GM19372 (cell line): Measurements from ENCODE around the gene TDP2.
"Not testable (repeated sequence)": the region's sequence is repeated elsewhere in the genome, so short reads cannot be mapped to it uniquely, and the experiment has no call there.

Source experiments
- ATAC-seq: cut with Tn5 transposase; IDR thresholded peaks from one replicate; pipeline ENCODE4 v1.9.1; 2021; ENCODE audit warnings: mild to moderate bottlenecking, low read depth, moderate library complexity; ENCODE audit not compliant: unreplicated experiment

Gene TDP2

GRCh38 chr6:24666641-24667377 lies at the start of gene TDP2, which contains the start of gene ACOT13:
TSS of gene TDP2 (minus strand) at chr6:24666899. CDS start at chr6:24666862, 37 bp downstream.
TSS of gene ACOT13 (plus strand) at chr6:24667077. CDS start at chr6:24667264, 187 bp downstream.
- peak; percentile 94 for ATAC-seq

- no peak for ATAC-seq
Measured at GRCh38 chr6:24710519-24711303, 44.0 kb upstream of the TDP2 start.

GRCh38 chr6:24709014-24709711 lies 42.5 kb upstream of the TDP2 start:
- no peak for ATAC-seq

GRCh38 chr6:24708612-24709011 lies 41.9 kb upstream of the TDP2 start:
- no peak for ATAC-seq

GRCh38 chr6:24704468-24704867 lies 37.8 kb upstream of the TDP2 start:
- ATAC-seq, result no peak

- no peak for ATAC-seq
Measured at GRCh38 chr6:24702720-24703282, 36.1 kb upstream of the TDP2 start.

- ATAC-seq, result no peak
Measured at GRCh38 chr6:24699521-24700359, 33.0 kb upstream of the TDP2 start.

GRCh38 chr6:24696097-24696496 lies 29.4 kb upstream of the TDP2 start:
- no peak for ATAC-seq

GRCh38 chr6:24695635-24696034 lies 28.9 kb upstream of the TDP2 start:
- ATAC-seq, result not testable (repeated sequence)

- ATAC-seq, result no peak
Measured at GRCh38 chr6:24694198-24694597, 27.5 kb upstream of the TDP2 start.

GRCh38 chr6:24692848-24693592 lies 26.3 kb upstream of the TDP2 start:
- no peak for ATAC-seq

- no peak for ATAC-seq
Measured at GRCh38 chr6:24692415-24692814, 25.7 kb upstream of the TDP2 start.

- no peak for ATAC-seq
Measured at GRCh38 chr6:24692003-24692402, 25.3 kb upstream of the TDP2 start.

GRCh38 chr6:24691550-24691949 lies 24.9 kb upstream of the TDP2 start:
- no peak for ATAC-seq

- ATAC-seq, result no peak
Measured at GRCh38 chr6:24690593-24690992, 23.9 kb upstream of the TDP2 start.

GRCh38 chr6:24689964-24690363 lies 23.3 kb upstream of the TDP2 start:
- no peak for ATAC-seq

- ATAC-seq, result no peak
Measured at GRCh38 chr6:24686946-24687345, 20.2 kb upstream of the TDP2 start.

- ATAC-seq, result no peak
Measured at GRCh38 chr6:24686408-24686807, 19.7 kb upstream of the TDP2 start.
